HCT116 (cell line): ENCODE data around the gene PARVA. TPM values are rescaled to one million over a fixed set of nuclear protein-coding genes. Genes with fewer than 3 reads are reported as not detected.

Experiments
- ATAC-seq: fragments of 200-7000 bp; cut with Tn5 transposase; 2 replicates; pipeline ENCODE4 v1.9.1; 2020; ENCODE audit warnings: mild to moderate bottlenecking, moderate library complexity
- BruUV-seq: library from RNA; stranded (reverse); fragments of 400-500 nt; replicated peaks from 2 replicates; lab custom pipeline; 2021; lab: Mats Ljungman, UMichigan
- CTCF ChIA-PET: fragments of 300-600 bp; sonication (Branson Sonifier 250); formaldehyde crosslinking; loops from one replicate; lab custom pipeline; 2021; ENCODE audit warnings: antibody characterized with exemption; lab: Charles Lee
- POLR2A ChIA-PET: fragments of 300-600, 350-600 bp; sonication (Branson Sonifier 250); formaldehyde crosslinking; loops from one replicate; lab custom pipeline; 2021; ENCODE audit warnings: antibody characterized with exemption; lab: Charles Lee
- RAD21 ChIA-PET, 2 experiments: fragments of 300-600 bp; sonication (Branson Sonifier 250); formaldehyde crosslinking; loops; one replicate each; lab custom pipeline; 2023; ENCODE audit warnings: low total read pairs in 2 of 2; ENCODE audit not compliant: uncharacterized antibody in 2 of 2, unreplicated experiment in 2 of 2, low non-redundant PET in 1 of 2; lab: Charles Lee
- DNase-seq: peaks from one replicate; pipeline ENCODE4 v3.0.0-alpha.2; 2010; ENCODE audit warnings: low read depth, low spot score
- H2AFZ ChIP-seq: fragments of 200-600 bp; shearing (Covaris generic), sonication (generic); 2 replicates; pipeline ENCODE4 v1.6.1; 2017; ENCODE audit warnings: low read depth, mixed run types, mixed read lengths, antibody characterized with exemption, low read length; ENCODE audit not compliant: poor library complexity, severe bottlenecking
- H3K27ac ChIP-seq: 2 replicates; pipeline ENCODE4 v1.5.1; 2012; ENCODE audit warnings: low read depth, low read length
- H3K27me3 ChIP-seq: fragments of 200-600 bp; sonication (generic); 2 replicates; pipeline ENCODE4 v1.6.1; 2016; ENCODE audit warnings: mixed run types, low read length, mixed read lengths; ENCODE audit not compliant: insufficient read depth
- H3K36me3 ChIP-seq, 2 experiments: fragments of 200-500 bp in 1 of 2; fragments of 200-600 bp in 1 of 2; sonication (Bioruptor generic) in 1 of 2; sonication (generic) in 1 of 2; 2 replicates each; pipeline versions ENCODE4 v1.5.1 to v1.6.1; 2014 to 2016; ENCODE audit warnings: low read length in 2 of 2, inconsistent platforms in 1 of 2, mixed read lengths in 1 of 2, mixed run types in 1 of 2; ENCODE audit not compliant: insufficient read depth in 2 of 2, control insufficient read depth in 1 of 2
- H3K4me1 ChIP-seq, 2 experiments: fragments of 200-600 bp in 1 of 2; sonication (generic) in 1 of 2; 2 replicates each; pipeline versions ENCODE4 v1.5.1 to v1.6.1; 2012 to 2017; ENCODE audit warnings: low read length in 2 of 2, inconsistent platforms in 1 of 2, mild to moderate bottlenecking in 1 of 2, mixed read lengths in 1 of 2, mixed run types in 1 of 2, moderate library complexity in 1 of 2; ENCODE audit not compliant: insufficient read depth in 2 of 2, control insufficient read depth in 1 of 2
- H3K4me2 ChIP-seq: fragments of 200-600 bp; sonication (generic); 2 replicates; pipeline ENCODE4 v1.6.1; 2017; ENCODE audit warnings: mixed run types, low read length, mixed read lengths
- H3K4me3 ChIP-seq, 2 experiments: fragments of 200-600 bp in 1 of 2; sonication (generic) in 1 of 2; replicated peaks in 1 of 2; 2 replicates each; pipeline ENCODE4 v1.5.1; 2011 to 2016; ENCODE audit warnings: low read length in 2 of 2, control low read depth in 1 of 2, low read depth in 1 of 2, mild to moderate bottlenecking in 1 of 2, mixed read lengths in 1 of 2, mixed run types in 1 of 2
- H3K79me2 ChIP-seq: fragments of 200-600 bp; sonication (generic); 2 replicates; pipeline ENCODE4 v1.6.1; 2017; ENCODE audit warnings: mild to moderate bottlenecking, mixed run types, low read length, moderate library complexity, mixed read lengths; ENCODE audit not compliant: insufficient read depth
- H3K9ac ChIP-seq: fragments of 200-600 bp; sonication (generic); 2 replicates; pipeline ENCODE4 v1.6.1; 2016; ENCODE audit warnings: low read length, mixed read lengths
- H3K9me2 ChIP-seq: fragments of 200-600 bp; sonication (generic), shearing (Covaris generic); 2 replicates; pipeline ENCODE4 v1.6.1; 2017; ENCODE audit warnings: mixed run types, mild to moderate bottlenecking, moderate library complexity; ENCODE audit not compliant: insufficient read depth
- H3K9me3 ChIP-seq, 2 experiments: fragments of 200-500 bp in 1 of 2; fragments of 200-600 bp in 1 of 2; sonication (Bioruptor generic) in 1 of 2; sonication (generic) in 1 of 2; 2 replicates each; pipeline ENCODE4 v1.6.1; 2014 to 2017; ENCODE audit warnings: low read length in 2 of 2, mixed read lengths in 2 of 2, inconsistent platforms in 1 of 2, low read depth in 1 of 2, mild to moderate bottlenecking in 1 of 2, mixed run types in 1 of 2, moderate library complexity in 1 of 2; ENCODE audit not compliant: control insufficient read depth in 1 of 2, insufficient read depth in 1 of 2
- H4K20me1 ChIP-seq: fragments of 200-600 bp; sonication (generic), shearing (Covaris generic); 2 replicates; pipeline ENCODE4 v1.6.1; 2017; ENCODE audit warnings: mixed run types, mild to moderate bottlenecking, moderate library complexity; ENCODE audit not compliant: insufficient read depth
- CBX3 ChIP-seq: IDR thresholded peaks from 2 replicates; pipeline ENCODE4 v1.6.1; 2012; ENCODE audit warnings: low read depth
- CEBPB ChIP-seq: IDR thresholded peaks from 2 replicates; pipeline ENCODE4 v1.6.1; 2012; ENCODE audit warnings: low read depth
- EZH2phosphoT487 ChIP-seq: fragments of 200-600 bp; IDR thresholded peaks from 2 replicates; pipeline ENCODE4 v1.6.1; 2018; ENCODE audit warnings: antibody characterized with exemption, borderline replicate concordance
- FOSL1 ChIP-seq: IDR thresholded peaks from 2 replicates; pipeline ENCODE4 v1.6.1; 2012; ENCODE audit warnings: low read depth
- JUND ChIP-seq: IDR thresholded peaks from 2 replicates; pipeline ENCODE4 v1.6.1; 2012
- POLR2AphosphoS5 ChIP-seq: IDR thresholded peaks from 2 replicates; pipeline ENCODE4 v1.6.1; 2011; ENCODE audit warnings: mild to moderate bottlenecking, low read depth, low read length, moderate library complexity
- RAD21 ChIP-seq: IDR thresholded peaks from 2 replicates; pipeline ENCODE4 v1.6.1; 2012; ENCODE audit warnings: low read depth, mild to moderate bottlenecking
- YY1 ChIP-seq: IDR thresholded peaks from 2 replicates; pipeline ENCODE4 v1.6.1; 2011; ENCODE audit warnings: low read length, low read depth, moderate library complexity, mild to moderate bottlenecking; ENCODE audit not compliant: insufficient replicate concordance; ENCODE audit errors: extremely low read depth
- ZBTB33 ChIP-seq: IDR thresholded peaks from 2 replicates; pipeline ENCODE4 v1.6.1; 2011; ENCODE audit warnings: mild to moderate bottlenecking, low read length, moderate library complexity; ENCODE audit not compliant: insufficient replicate concordance; ENCODE audit errors: extremely low read depth
- ZNF274 ChIP-seq: fragments of 200-500 bp; sonication (Bioruptor generic); IDR thresholded peaks from 2 replicates; pipeline ENCODE4 v1.6.1; 2014; ENCODE audit warnings: mild to moderate bottlenecking, low read depth, low read length, inconsistent platforms
- intact Hi-C: fragments of 100-400 bp; cut with micrococcal nuclease; formaldehyde crosslinking; loops from 2 replicates; pipeline ENCODE4 v1.10.0; 2022
- total RNA-seq: library from RNA; stranded (reverse); gene quantifications from one replicate; pipeline ENCODE4 v1.2.1, GENCODE V29; 2021; ENCODE audit not compliant: unreplicated experiment

PARVA gene
- total RNA-seq, 1 experiment from 2014 or later, result 18.4 TPM

DNA sequence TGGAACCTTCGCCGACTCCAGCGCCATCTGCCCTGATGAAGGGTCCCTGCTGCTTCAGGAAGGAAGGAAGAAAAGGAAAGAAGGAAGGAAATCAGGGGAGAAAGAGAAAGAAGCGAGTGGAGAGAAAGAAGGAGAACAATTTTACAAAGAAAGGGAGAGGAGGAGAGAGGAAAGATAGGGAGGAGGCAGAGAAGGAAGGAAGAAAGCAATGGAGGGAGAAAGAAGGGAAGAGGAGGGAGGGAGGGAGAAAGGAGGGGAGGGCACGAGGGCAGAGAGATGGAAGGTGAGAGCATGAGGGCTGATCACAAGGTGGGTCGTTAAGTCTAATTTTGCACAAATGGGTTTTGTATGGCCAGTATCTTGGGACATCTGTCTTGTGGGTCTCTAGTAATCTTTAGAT, 39.2 kb downstream of the PARVA start:
- H3K9me3 ChIP-seq, result no peaks in the 10 kb centered on the region
- H3K4me3 ChIP-seq, result no peak overlapping the region
- DNase-seq (no peak), ATAC-seq (no peak)
- H3K4me2 ChIP-seq, result no peak overlapping the region
- no peaks in the 10 kb centered on the region for H3K36me3 ChIP-seq
- H4K20me1 ChIP-seq, result no peaks in the 10 kb centered on the region
- no peak overlapping the region for H3K9ac ChIP-seq
- TF ChIP-seq POLR2AphosphoS5 (no peak), YY1 (no peak), ZNF274 (no peak), JUND (no peak), CEBPB (no peak), FOSL1 (no peak), EZH2phosphoT487 (no peak), RAD21 (no peak), ZBTB33 (no peak), CBX3 (no peak)
- ChIA-PET CTCF (no interaction called here), RAD21 (no interaction called here), POLR2A (no interaction called here)
- H3K27me3 ChIP-seq, result no peaks in the 10 kb centered on the region
- BruUV-seq, result no TSS peak
- peaks cover 5 to 21% of the 10 kb centered on the region in 2 experiments; a peak in 3 of 4 replicates for H3K4me1 ChIP-seq
- H3K79me2 ChIP-seq, result no peaks in the 10 kb centered on the region; the same call in 1 of the 2 replicates
- H3K27ac ChIP-seq, result no peak overlapping the region
- no peak overlapping the region for H2AFZ ChIP-seq
- intact Hi-C loops, result no loop called here
- H3K9me2 ChIP-seq, result no peaks in the 10 kb centered on the region
